ENCODE measurements around the gene CYB561D1. TPM values are rescaled to one million over a fixed set of nuclear protein-coding genes. Genes with fewer than 3 reads are reported as not detected.

Gene CYB561D1
- total and polyA plus RNA-seq, 9 of the 15 experiments (the other 6 are each of a cell fraction or from before 2014, with no cell fraction given), result 0.71 to 7.2 (median 3.5) TPM

DNA sequence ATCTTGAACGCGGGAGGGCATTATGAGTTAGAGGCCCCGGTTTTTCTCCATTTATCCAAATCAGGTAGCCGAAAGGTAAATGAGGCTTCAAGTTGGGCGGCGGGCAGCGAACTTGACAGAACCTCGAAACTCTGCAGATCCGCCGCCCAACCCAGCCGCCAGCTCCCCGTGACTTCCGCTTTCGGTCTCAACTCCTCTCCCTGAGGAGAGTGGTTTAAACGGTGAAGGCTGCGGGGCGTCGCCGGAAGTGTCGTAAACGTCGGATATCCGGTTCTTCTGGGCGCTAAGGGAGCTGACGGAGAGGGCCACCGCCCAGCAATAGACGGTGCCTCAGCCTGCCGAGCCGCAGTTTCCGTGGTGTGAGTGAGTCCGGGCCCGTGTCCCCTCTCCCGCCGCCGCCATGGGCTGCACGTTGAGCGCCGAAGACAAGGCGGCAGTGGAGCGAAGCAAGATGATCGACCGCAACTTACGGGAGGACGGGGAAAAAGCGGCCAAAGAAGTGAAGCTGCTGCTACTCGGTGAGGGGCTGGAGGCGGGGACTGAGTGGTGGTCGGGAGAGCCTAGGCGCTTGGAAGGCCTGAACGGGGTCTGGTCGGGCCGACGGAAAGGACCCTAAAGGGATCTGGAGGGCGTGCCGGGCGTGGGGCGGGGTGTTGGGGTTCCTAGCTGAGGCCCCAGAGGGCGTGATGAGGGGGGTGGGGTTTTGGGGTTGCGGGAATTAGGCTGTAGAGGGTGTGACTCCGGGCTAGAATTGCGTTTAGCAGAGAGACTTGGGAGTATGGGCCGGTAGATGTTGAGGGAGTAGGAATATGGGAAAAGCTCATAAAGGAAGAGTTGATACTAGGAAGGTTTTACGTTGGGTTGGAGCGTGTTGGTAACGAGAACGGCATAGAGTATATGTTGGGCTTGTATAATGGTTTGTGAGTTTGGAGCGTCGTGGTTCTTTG, 54.7 kb downstream of the CYB561D1 start, which contains the start of gene GNAI3 (continued):
- TF ChIP-seq ZNF586 (CRISPR knock-in tag; conservative IDR thresholded peaks at IDR 0.05), result no peak
- peak; percentile 87; the same call in 1 of the 2 replicates for TF ChIP-seq ETS1 (conservative IDR thresholded peaks at IDR 0.05; ENCODE audit: control insufficient read depth, low read depth, low read length)
- TF ChIP-seq, protein P1, sequence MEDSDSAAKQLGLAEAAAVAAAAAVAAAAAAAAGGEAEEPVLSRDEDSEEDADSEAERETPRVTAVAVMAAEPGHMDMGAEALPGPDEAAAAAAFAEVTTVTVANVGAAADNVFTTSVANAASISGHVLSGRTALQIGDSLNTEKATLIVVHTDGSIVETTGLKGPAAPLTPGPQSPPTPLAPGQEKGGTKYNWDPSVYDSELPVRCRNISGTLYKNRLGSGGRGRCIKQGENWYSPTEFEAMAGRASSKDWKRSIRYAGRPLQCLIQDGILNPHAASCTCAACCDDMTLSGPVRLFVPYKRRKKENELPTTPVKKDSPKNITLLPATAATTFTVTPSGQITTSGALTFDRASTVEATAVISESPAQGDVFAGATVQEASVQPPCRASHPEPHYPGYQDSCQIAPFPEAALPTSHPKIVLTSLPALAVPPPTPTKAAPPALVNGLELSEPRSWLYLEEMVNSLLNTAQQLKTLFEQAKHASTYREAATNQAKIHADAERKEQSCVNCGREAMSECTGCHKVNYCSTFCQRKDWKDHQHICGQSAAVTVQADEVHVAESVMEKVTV (CRISPR knock-in tag; IDR thresholded peaks at IDR 0.05), result no peak
- peak; percentile 55 to 66; a peak in 2 of 4 replicates for TF ChIP-seq FOXK2 (conservative IDR thresholded peaks at IDR 0.05 in 1 of 2, IDR thresholded peaks at IDR 0.05 in 1 of 2; ENCODE audit: low read depth in 2 of 2)
- no peak for TF ChIP-seq PTRF (tag; IDR thresholded peaks at IDR 0.05)
- peak; percentile 59; the same call in 1 of the 2 replicates for TF ChIP-seq XRCC5 (IDR thresholded peaks at IDR 0.05; ENCODE audit: low read depth, low read length)
- no peak for TF ChIP-seq CC2D1A (IDR thresholded peaks at IDR 0.05)
- no peak for TF ChIP-seq ZBTB43 (CRISPR knock-in tag; IDR thresholded peaks at IDR 0.05)
- TF ChIP-seq TBP (optimal IDR thresholded peaks at IDR 0.05; ENCODE audit: low read depth, low read length), result peak; percentile 97
- TF ChIP-seq, protein P2, sequence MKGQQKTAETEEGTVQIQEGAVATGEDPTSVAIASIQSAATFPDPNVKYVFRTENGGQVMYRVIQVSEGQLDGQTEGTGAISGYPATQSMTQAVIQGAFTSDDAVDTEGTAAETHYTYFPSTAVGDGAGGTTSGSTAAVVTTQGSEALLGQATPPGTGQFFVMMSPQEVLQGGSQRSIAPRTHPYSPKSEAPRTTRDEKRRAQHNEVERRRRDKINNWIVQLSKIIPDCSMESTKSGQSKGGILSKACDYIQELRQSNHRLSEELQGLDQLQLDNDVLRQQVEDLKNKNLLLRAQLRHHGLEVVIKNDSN (CRISPR knock-in tag; IDR thresholded peaks at IDR 0.05), result peak; percentile 87
- peak; percentile 46; the same call in 1 of the 2 replicates for TF ChIP-seq ZNF589 (CRISPR knock-in tag; IDR thresholded peaks at IDR 0.05; ENCODE audit: low read depth)
- no peak for TF ChIP-seq RFX1 (IDR thresholded peaks at IDR 0.05)
- no peak for TF ChIP-seq SLC30A9 (CRISPR knock-in tag; IDR thresholded peaks at IDR 0.05)
- TF ChIP-seq ZNF77 (CRISPR knock-in tag; IDR thresholded peaks at IDR 0.05), result no peak
- TF ChIP-seq ZNF282 (CRISPR knock-in tag; IDR thresholded peaks at IDR 0.05), result peak; percentile 64; the same call in 1 of the 2 replicates
- no peak for TF ChIP-seq ZNF175 (CRISPR knock-in tag; IDR thresholded peaks at IDR 0.05; ENCODE audit: low read depth)
- TF ChIP-seq C11orf30 (IDR thresholded peaks at IDR 0.05; ENCODE audit: low read depth), result peak; percentile 65
- no peak for TF ChIP-seq ZNF699 (CRISPR knock-in tag; IDR thresholded peaks at IDR 0.05; ENCODE audit: insufficient replicate concordance)
- TF ChIP-seq TRIM24 (IDR thresholded peaks at IDR 0.05), result peak; percentile 4 to 29; a peak in 1 of 4 replicates
- no peak for TF ChIP-seq CEBPG (CRISPR knock-in tag; IDR thresholded peaks at IDR 0.05)
- no peak for TF ChIP-seq CEBPG (tag; conservative IDR thresholded peaks at IDR 0.05 in 1 of 2, IDR thresholded peaks at IDR 0.05 in 1 of 2)
- no peak for TF ChIP-seq ZNF3 (CRISPR knock-in tag; IDR thresholded peaks at IDR 0.05)
- no peak for TF ChIP-seq ZNF696 (CRISPR knock-in tag; conservative IDR thresholded peaks at IDR 0.05)
- no peak for TF ChIP-seq MAFF (IDR thresholded peaks at IDR 0.05; ENCODE audit: low read length)

Data from K562 (cell line).